Measurements from ENCODE around the gene SYPL1.

Gene SYPL1

DNA sequence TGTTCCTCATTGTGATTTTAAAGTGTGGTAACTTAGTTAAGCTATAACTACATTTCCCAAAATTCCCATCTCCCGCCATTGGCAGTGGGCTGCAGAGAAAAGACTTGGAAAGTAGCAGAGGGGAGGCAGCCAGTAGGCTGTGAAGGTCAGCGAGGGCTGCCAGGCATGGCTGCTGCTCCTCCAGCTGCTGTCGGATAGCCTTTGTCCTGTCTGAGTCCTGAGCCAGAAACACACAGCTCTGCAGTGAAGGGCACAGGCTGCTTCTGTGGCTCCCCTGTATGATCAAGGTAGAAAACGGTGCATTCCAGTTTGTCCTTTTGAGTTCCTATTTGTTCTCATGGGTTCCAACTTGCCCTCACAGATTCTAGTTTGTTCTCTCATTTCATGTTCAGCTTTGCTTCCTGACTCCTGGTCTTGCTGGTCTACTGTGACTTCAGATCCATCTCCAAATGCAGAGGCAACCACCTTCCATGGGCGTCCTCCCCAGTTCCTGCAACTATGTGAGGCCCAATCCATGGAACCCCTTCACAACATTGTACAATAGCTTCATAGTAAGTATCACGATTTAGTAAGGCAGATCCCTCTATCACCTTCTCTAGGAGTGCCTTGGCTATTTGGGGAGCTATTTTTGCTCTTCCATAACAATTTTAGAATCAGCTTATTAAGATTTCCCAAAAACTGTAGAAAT, 31.7 kb downstream of the SYPL1 start:
- Histone ChIP-seq H3K4me1 (ENCODE audit: control insufficient read depth, insufficient read depth, low read length) (peaks cover 6% of the 10 kb centered on the region; the same call in 1 of the 2 replicates), H3K4me3 (ENCODE audit: low read depth, low read length) (no peak overlapping the region), H3K9me3 (ENCODE audit: control insufficient read depth, insufficient read depth, low read depth, low read length) (no peaks in the 10 kb centered on the region), H3K27ac (ENCODE audit: extremely low read depth, low read depth, low read length) (no peak overlapping the region), H3K36me3 (ENCODE audit: control insufficient read depth in 2 of 2, insufficient read depth in 1 of 2, low read length in 2 of 2) (no peaks in the 10 kb centered on the region)
- CTCF ChIA-PET: interaction anchor here (0.6 to 2.3 kb wide), 3 partner anchors 8 to 186 kb away, joined by 3 to 8 read pairs (median 4); no protein-coding TSS in a partner anchor
- POLR2A ChIA-PET: interaction anchor here (0.7 kb wide), 1 partner anchor 1066 kb away, joined by 9 read pairs; the partner anchor contains the start of gene KMT2E
- TF ChIP-seq SP2 (tag by site-specific recombination; IDR thresholded peaks at IDR 0.05) (no peak), WT1 (tag by site-specific recombination; IDR thresholded peaks at IDR 0.05) (no peak), ZNF341 (tag by site-specific recombination; IDR thresholded peaks at IDR 0.05; ENCODE audit: low read depth) (no peak), ZNF292 (tag by site-specific recombination; IDR thresholded peaks at IDR 0.05; ENCODE audit: borderline replicate concordance, low read depth) (no peak), ZNF140 (tag by site-specific recombination; IDR thresholded peaks at IDR 0.05) (no peak), ZNF223 (tag by site-specific recombination; IDR thresholded peaks at IDR 0.05) (no peak), ZNF623 (tag by site-specific recombination; IDR thresholded peaks at IDR 0.05) (no peak), ZNF747 (tag by site-specific recombination; IDR thresholded peaks at IDR 0.05) (no peak), ZNF510 (tag by site-specific recombination; IDR thresholded peaks at IDR 0.05; ENCODE audit: insufficient replicate concordance) (no peak), ZSCAN23 (tag by site-specific recombination; IDR thresholded peaks at IDR 0.05) (no peak), ZFP37 (tag by site-specific recombination; IDR thresholded peaks at IDR 0.05) (no peak)

DNA sequence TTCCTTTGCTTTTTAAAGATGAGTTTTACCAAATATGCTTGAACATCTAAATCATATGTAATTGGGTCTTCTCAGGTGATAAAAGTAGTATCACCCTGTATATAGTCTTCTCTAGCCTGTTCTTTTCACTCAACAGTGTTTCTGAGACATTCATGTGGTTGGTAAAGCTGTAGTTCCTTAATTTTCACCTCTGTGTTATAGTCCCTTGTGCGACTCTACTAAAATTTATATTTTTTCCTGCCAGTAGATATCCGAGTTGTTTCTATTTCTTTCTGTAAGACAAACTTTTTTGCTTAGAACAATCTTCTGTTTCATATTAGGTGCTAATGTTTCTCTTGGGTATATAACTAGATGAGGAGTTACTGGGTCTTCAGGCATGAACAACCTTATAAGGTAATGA, 35.6 kb downstream of the SYPL1 start:
- ChIA-PET POLR2A (no interaction called here), CTCF (interaction anchor here (2.4 to 2.5 kb wide), 2 partner anchors 19 to 77 kb away, joined by 9 read pairs; no protein-coding TSS in a partner anchor)
- H3K4me1 ChIP-seq (ENCODE audit: control insufficient read depth, insufficient read depth, low read length): peaks cover 15% of the 10 kb centered on the region

More for the DNA sequence above, 35.6 kb downstream of the SYPL1 start:
- H3K4me3 ChIP-seq (ENCODE audit: low read depth, low read length): no peak overlapping the region
- H3K36me3 ChIP-seq (ENCODE audit: control insufficient read depth in 2 of 2, insufficient read depth in 1 of 2, low read length in 2 of 2): no peaks in the 10 kb centered on the region
- H3K9me3 ChIP-seq (ENCODE audit: control insufficient read depth, insufficient read depth, low read depth, low read length): no peaks in the 10 kb centered on the region
- TF ChIP-seq ZNF335 (tag by site-specific recombination; conservative IDR thresholded peaks at IDR 0.05): no peak
- TF ChIP-seq, protein P1, sequence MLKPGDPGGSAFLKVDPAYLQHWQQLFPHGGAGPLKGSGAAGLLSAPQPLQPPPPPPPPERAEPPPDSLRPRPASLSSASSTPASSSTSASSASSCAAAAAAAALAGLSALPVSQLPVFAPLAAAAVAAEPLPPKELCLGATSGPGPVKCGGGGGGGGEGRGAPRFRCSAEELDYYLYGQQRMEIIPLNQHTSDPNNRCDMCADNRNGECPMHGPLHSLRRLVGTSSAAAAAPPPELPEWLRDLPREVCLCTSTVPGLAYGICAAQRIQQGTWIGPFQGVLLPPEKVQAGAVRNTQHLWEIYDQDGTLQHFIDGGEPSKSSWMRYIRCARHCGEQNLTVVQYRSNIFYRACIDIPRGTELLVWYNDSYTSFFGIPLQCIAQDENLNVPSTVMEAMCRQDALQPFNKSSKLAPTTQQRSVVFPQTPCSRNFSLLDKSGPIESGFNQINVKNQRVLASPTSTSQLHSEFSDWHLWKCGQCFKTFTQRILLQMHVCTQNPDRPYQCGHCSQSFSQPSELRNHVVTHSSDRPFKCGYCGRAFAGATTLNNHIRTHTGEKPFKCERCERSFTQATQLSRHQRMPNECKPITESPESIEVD (tag by site-specific recombination; IDR thresholded peaks at IDR 0.05): no peak
- no peak for TF ChIP-seq ZNF521 (tag by site-specific recombination; IDR thresholded peaks at IDR 0.05)
- TF ChIP-seq, protein P2, sequence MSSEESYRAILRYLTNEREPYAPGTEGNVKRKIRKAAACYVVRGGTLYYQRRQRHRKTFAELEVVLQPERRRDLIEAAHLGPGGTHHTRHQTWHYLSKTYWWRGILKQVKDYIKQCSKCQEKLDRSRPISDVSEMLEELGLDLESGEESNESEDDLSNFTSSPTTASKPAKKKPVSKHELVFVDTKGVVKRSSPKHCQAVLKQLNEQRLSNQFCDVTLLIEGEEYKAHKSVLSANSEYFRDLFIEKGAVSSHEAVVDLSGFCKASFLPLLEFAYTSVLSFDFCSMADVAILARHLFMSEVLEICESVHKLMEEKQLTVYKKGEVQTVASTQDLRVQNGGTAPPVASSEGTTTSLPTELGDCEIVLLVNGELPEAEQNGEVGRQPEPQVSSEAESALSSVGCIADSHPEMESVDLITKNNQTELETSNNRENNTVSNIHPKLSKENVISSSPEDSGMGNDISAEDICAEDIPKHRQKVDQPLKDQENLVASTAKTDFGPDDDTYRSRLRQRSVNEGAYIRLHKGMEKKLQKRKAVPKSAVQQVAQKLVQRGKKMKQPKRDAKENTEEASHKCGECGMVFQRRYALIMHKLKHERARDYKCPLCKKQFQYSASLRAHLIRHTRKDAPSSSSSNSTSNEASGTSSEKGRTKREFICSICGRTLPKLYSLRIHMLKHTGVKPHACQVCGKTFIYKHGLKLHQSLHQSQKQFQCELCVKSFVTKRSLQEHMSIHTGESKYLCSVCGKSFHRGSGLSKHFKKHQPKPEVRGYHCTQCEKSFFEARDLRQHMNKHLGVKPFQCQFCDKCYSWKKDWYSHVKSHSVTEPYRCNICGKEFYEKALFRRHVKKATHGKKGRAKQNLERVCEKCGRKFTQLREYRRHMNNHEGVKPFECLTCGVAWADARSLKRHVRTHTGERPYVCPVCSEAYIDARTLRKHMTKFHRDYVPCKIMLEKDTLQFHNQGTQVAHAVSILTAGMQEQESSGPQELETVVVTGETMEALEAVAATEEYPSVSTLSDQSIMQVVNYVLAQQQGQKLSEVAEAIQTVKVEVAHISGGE (tag by site-specific recombination; conservative IDR thresholded peaks at IDR 0.05; ENCODE audit: low read depth): no peak
- TF ChIP-seq, protein P3, sequence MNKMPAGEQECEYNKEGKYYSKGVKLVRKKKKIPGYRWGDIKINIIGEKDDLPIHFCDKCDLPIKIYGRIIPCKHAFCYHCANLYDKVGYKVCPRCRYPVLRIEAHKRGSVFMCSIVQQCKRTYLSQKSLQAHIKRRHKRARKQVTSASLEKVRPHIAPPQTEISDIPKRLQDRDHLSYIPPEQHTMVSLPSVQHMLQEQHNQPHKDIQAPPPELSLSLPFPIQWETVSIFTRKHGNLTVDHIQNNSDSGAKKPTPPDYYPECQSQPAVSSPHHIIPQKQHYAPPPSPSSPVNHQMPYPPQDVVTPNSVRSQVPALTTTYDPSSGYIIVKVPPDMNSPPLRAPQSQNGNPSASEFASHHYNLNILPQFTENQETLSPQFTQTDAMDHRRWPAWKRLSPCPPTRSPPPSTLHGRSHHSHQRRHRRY (tag by site-specific recombination; IDR thresholded peaks at IDR 0.05): no peak
- H3K27ac ChIP-seq (ENCODE audit: extremely low read depth, low read depth, low read length): no peak overlapping the region

Data from HEK293 (cell line).